Mammary epithelial cell (primary cell): Measurements from ENCODE around the gene RNF227.

Source experiments
- EZH2 ChIP-seq: IDR thresholded peaks from 2 replicates; pipeline ENCODE4 v1.6.1; 2012; ENCODE audit warnings: low read length, inconsistent platforms, borderline replicate concordance
- TF ChIP-seq, protein P1 (sequence below), 2 donors: IDR thresholded peaks in 1 of 2; conservative IDR thresholded peaks in 1 of 2; 2 replicates each; pipeline ENCODE4 v1.5.1; 2011 to 2012; ENCODE audit warnings: inconsistent platforms in 2 of 2, low read length in 2 of 2, mild to moderate bottlenecking in 2 of 2, control low read depth in 1 of 2, low read depth in 1 of 2; ENCODE audit not compliant: insufficient read depth in 1 of 2; ENCODE audit errors: extremely low read depth in 1 of 2

DNA sequence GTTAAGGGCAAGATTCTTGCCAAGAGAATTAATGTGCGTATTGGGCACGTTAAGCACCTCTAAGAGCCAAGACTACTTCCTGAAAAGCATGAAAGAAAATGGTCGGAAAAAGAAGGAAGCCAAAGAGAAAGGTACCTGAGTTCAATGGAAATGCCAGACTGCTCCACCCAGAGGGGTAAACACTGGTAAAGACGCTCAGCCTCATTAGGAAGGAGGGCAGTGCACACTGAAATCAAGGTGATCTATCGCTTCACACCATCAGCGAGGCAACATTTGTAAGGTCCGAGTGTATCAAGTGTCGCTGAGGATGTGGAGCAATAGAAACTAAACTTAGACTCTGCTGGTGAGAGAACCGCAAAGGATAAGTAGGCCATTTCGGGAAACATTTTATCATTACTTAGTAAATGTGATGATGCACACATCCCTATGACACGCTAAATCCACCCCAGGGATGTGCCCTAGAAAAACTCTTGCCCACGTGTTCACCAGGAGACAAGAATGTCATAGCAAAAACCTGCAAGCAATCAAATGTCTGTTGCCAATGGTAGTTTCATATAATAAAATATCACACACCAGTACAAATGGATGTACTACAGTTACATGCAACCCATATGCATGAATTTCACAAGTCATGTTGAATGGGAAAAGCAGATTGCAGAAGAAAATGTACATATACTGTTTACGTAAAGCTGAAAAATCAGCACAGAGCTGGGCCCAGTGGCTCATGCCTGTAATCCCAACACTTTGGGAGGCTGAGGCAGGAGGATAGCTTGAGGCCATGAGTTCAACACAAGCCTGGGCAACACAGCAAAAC is 39.5 kb upstream of the RNF227 start:
- TF ChIP-seq, protein P1, sequence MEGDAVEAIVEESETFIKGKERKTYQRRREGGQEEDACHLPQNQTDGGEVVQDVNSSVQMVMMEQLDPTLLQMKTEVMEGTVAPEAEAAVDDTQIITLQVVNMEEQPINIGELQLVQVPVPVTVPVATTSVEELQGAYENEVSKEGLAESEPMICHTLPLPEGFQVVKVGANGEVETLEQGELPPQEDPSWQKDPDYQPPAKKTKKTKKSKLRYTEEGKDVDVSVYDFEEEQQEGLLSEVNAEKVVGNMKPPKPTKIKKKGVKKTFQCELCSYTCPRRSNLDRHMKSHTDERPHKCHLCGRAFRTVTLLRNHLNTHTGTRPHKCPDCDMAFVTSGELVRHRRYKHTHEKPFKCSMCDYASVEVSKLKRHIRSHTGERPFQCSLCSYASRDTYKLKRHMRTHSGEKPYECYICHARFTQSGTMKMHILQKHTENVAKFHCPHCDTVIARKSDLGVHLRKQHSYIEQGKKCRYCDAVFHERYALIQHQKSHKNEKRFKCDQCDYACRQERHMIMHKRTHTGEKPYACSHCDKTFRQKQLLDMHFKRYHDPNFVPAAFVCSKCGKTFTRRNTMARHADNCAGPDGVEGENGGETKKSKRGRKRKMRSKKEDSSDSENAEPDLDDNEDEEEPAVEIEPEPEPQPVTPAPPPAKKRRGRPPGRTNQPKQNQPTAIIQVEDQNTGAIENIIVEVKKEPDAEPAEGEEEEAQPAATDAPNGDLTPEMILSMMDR (conservative IDR thresholded peaks at IDR 0.05 in 1 of 2, IDR thresholded peaks at IDR 0.05 in 1 of 2; ENCODE audit: extremely low read depth in 1 of 2, insufficient read depth in 1 of 2, low read depth in 1 of 2, low read length in 2 of 2), result no peak
- no peak for TF ChIP-seq EZH2
